ENCODE measurements around the gene ARMS2.

DNA sequence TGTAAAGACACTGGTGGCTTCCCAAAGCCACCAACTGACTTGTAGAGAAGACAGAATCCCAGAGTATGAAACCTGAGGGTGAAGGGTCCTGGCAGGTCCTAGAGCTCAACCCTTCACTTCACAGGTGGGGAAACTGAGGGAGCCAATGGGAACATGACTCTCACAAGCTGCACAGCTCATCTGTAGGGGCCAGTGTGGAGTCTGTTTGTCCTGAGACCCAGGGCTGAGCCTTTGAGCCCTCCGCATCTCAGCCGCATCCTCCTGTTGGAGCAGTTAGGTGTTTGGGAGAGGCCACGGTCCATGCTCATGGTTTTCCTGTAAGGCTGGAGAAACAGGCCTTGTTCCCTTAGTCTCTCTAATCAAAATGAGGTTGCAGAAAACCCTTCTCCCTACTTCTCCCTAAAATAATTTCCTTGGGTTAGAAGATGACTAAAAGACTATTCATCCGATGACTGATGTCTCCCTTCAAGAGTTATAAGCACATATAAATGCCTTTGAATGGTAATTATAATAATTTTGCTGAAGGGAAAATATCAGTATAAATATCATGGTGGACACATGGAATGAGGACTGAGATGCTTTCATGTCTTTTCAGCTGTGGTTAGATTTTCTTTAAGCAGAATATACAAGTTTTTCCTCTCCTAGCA, 17.2 kb downstream of the ARMS2 start:
- TF ChIP-seq, protein P1, sequence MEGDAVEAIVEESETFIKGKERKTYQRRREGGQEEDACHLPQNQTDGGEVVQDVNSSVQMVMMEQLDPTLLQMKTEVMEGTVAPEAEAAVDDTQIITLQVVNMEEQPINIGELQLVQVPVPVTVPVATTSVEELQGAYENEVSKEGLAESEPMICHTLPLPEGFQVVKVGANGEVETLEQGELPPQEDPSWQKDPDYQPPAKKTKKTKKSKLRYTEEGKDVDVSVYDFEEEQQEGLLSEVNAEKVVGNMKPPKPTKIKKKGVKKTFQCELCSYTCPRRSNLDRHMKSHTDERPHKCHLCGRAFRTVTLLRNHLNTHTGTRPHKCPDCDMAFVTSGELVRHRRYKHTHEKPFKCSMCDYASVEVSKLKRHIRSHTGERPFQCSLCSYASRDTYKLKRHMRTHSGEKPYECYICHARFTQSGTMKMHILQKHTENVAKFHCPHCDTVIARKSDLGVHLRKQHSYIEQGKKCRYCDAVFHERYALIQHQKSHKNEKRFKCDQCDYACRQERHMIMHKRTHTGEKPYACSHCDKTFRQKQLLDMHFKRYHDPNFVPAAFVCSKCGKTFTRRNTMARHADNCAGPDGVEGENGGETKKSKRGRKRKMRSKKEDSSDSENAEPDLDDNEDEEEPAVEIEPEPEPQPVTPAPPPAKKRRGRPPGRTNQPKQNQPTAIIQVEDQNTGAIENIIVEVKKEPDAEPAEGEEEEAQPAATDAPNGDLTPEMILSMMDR (IDR thresholded peaks at IDR 0.05; ENCODE audit: borderline replicate concordance, extremely low read depth, low read length, poor library complexity, severe bottlenecking): no peak
- no peak for TF ChIP-seq EZH2 (IDR thresholded peaks at IDR 0.05; ENCODE audit: borderline replicate concordance, low read depth, low read length, severe bottlenecking)
